H9 (cell line): Measurements from ENCODE around the gene UBQLN4. TPM values are rescaled to one million over a fixed set of nuclear protein-coding genes. Genes with fewer than 3 reads are reported as not detected.
A peak's percentile ranks its signal among the peaks of the same experiment; 100 is the strongest.

Experiments
- DNase-seq: peaks from one replicate; pipeline ENCODE4 v3.0.0-alpha.2; 2017
- H2AFZ ChIP-seq: one replicate; pipeline ENCODE4 v1.6.1; 2013; ENCODE audit warnings: mild to moderate bottlenecking, low read length, control low read depth, moderate library complexity
- H2AK5ac ChIP-seq: 2 replicates; pipeline ENCODE4 v1.6.1; 2013; ENCODE audit warnings: low read length, control low read depth, mixed read lengths; ENCODE audit not compliant: insufficient read length
- H2BK120ac ChIP-seq: one replicate; pipeline ENCODE4 v1.6.1; 2013; ENCODE audit warnings: low read depth, mild to moderate bottlenecking, low read length, control low read depth, inconsistent platforms; ENCODE audit not compliant: poor library complexity, severe bottlenecking
- H2BK12ac ChIP-seq: 2 replicates; pipeline ENCODE4 v1.6.1; 2013; ENCODE audit warnings: low read length, control low read depth, mixed read lengths, low read depth; ENCODE audit not compliant: insufficient read length
- H2BK15ac ChIP-seq: 2 replicates; pipeline ENCODE4 v1.6.1; 2013; ENCODE audit warnings: low read depth, low read length, control low read depth
- H2BK20ac ChIP-seq: one replicate; pipeline ENCODE4 v1.6.1; 2013; ENCODE audit warnings: low read depth, mild to moderate bottlenecking, low read length, control low read depth, inconsistent platforms; ENCODE audit not compliant: poor library complexity, severe bottlenecking
- H2BK5ac ChIP-seq: 2 replicates; pipeline ENCODE4 v1.6.1; 2013; ENCODE audit warnings: low read length, control low read depth, mixed read lengths; ENCODE audit not compliant: insufficient read length
- H3K14ac ChIP-seq: 2 replicates; pipeline ENCODE4 v1.6.1; 2013; ENCODE audit warnings: low read length, control low read depth; ENCODE audit not compliant: insufficient read depth
- H3K18ac ChIP-seq: 2 replicates; pipeline ENCODE4 v1.6.1; 2013; ENCODE audit warnings: low read depth, mild to moderate bottlenecking, mixed read lengths, low read length, control low read depth; ENCODE audit not compliant: insufficient read length
- H3K23ac ChIP-seq: 2 replicates; pipeline ENCODE4 v1.6.1; 2013; ENCODE audit warnings: low read length, control low read depth, mixed read lengths, low read depth; ENCODE audit not compliant: insufficient read length
- H3K23me2 ChIP-seq: 2 replicates; pipeline ENCODE4 v1.6.1; 2013; ENCODE audit warnings: low read depth, mild to moderate bottlenecking, mixed read lengths, low read length, control low read depth; ENCODE audit not compliant: insufficient read length, poor library complexity, severe bottlenecking
- H3K27ac ChIP-seq: 2 replicates; pipeline ENCODE4 v1.5.1; 2013; ENCODE audit warnings: low read length, control low read depth, mixed read lengths, low read depth; ENCODE audit not compliant: insufficient read length
- H3K27me3 ChIP-seq: 2 replicates; pipeline ENCODE4 v1.6.1; 2013; ENCODE audit warnings: low read length, control low read depth, inconsistent platforms; ENCODE audit not compliant: insufficient read depth
- H3K4ac ChIP-seq: 2 replicates; pipeline ENCODE4 v1.6.1; 2013; ENCODE audit warnings: low read depth, mild to moderate bottlenecking, control low read depth, inconsistent platforms, low read length, moderate library complexity
- H3K4me1 ChIP-seq: 2 replicates; pipeline ENCODE4 v1.6.1; 2013; ENCODE audit warnings: low read length, control low read depth, inconsistent platforms; ENCODE audit not compliant: insufficient read depth
- H3K4me2 ChIP-seq: 2 replicates; pipeline ENCODE4 v1.6.1; 2013; ENCODE audit warnings: low read length, control low read depth, mixed read lengths; ENCODE audit not compliant: insufficient read length, insufficient read depth
- H3K56ac ChIP-seq: 2 replicates; pipeline ENCODE4 v1.6.1; 2013; ENCODE audit warnings: low read depth, mild to moderate bottlenecking, mixed read lengths, low read length, control low read depth; ENCODE audit not compliant: insufficient read length
- H3K79me1 ChIP-seq: 2 replicates; pipeline ENCODE4 v1.6.1; 2013; ENCODE audit warnings: low read depth, mild to moderate bottlenecking, moderate library complexity, low read length, control low read depth, inconsistent platforms; ENCODE audit not compliant: insufficient read depth, poor library complexity, severe bottlenecking
- H3K79me2 ChIP-seq: 2 replicates; pipeline ENCODE4 v1.6.1; 2013; ENCODE audit warnings: low read length, control low read depth, inconsistent platforms; ENCODE audit not compliant: insufficient read depth
- H3K9ac ChIP-seq: 2 replicates; pipeline ENCODE4 v1.6.1; 2013; ENCODE audit warnings: low read length, control low read depth, mixed read lengths; ENCODE audit not compliant: insufficient read length; ENCODE audit errors: extremely low read depth
- H3K9me3 ChIP-seq: one replicate; pipeline ENCODE4 v1.6.1; 2013; ENCODE audit warnings: low read depth, low read length, inconsistent platforms; ENCODE audit not compliant: control insufficient read depth
- H3T11ph ChIP-seq: one replicate; pipeline ENCODE4 v1.6.1; 2013; ENCODE audit warnings: mild to moderate bottlenecking, low read length, control low read depth, inconsistent platforms
- H4K20me1 ChIP-seq: one replicate; pipeline ENCODE4 v1.6.1; 2013; ENCODE audit not compliant: control insufficient read depth, insufficient read length, insufficient read depth
- H4K5ac ChIP-seq: 2 replicates; pipeline ENCODE4 v1.6.1; 2013; ENCODE audit warnings: low read depth, mild to moderate bottlenecking, mixed read lengths, low read length, control low read depth; ENCODE audit not compliant: insufficient read length
- H4K8ac ChIP-seq: replicated peaks from 2 replicates; pipeline ENCODE4 v1.6.1; 2013; ENCODE audit warnings: low read length, control low read depth, mixed read lengths, low read depth; ENCODE audit not compliant: insufficient read length
- H4K91ac ChIP-seq: 2 replicates; pipeline ENCODE4 v1.6.1; 2013; ENCODE audit warnings: low read depth, mild to moderate bottlenecking, moderate library complexity, mixed read lengths, low read length, control low read depth; ENCODE audit not compliant: insufficient read length
- H3K27ac Mint-ChIP-seq, 3 experiments: 2 replicates in 2 of 3; 3 replicates in 1 of 3; pipeline ENCODE4 v1.8.0; 2020 to 2021; ENCODE audit warnings: mixed read lengths in 3 of 3, mild to moderate bottlenecking in 1 of 3, moderate library complexity in 1 of 3
- H3K27me3 Mint-ChIP-seq: 2 replicates; pipeline ENCODE4 v1.8.0; 2021; ENCODE audit warnings: low read depth, mild to moderate bottlenecking, moderate library complexity, mixed read lengths
- H3K36me3 Mint-ChIP-seq, 3 experiments: 2 replicates in 2 of 3; 3 replicates in 1 of 3; pipeline ENCODE4 v1.8.0; 2020 to 2021; ENCODE audit warnings: low read depth in 3 of 3, mixed read lengths in 3 of 3; ENCODE audit not compliant: insufficient read depth in 1 of 3
- H3K4me1 Mint-ChIP-seq, 2 experiments: 2 replicates each; pipeline ENCODE4 v1.8.0; 2020; ENCODE audit warnings: mixed read lengths in 2 of 2
- H3K4me3 Mint-ChIP-seq, 2 experiments: 2 replicates in 1 of 2; 3 replicates in 1 of 2; pipeline ENCODE4 v1.8.0; 2020 to 2021; ENCODE audit warnings: mild to moderate bottlenecking in 2 of 2, mixed read lengths in 2 of 2, moderate library complexity in 1 of 2
- H3K9me3 Mint-ChIP-seq, 2 experiments: 2 replicates in 1 of 2; 3 replicates in 1 of 2; pipeline ENCODE4 v1.8.0; 2020; ENCODE audit warnings: mild to moderate bottlenecking in 2 of 2, mixed read lengths in 2 of 2, moderate library complexity in 1 of 2
- CTCF ChIP-seq: fragments of 200-600 bp; sonication (generic); conservative IDR thresholded peaks from 3 replicates; pipeline ENCODE4 v1.8.0; 2021; ENCODE audit warnings: antibody characterized with exemption, mild to moderate bottlenecking
- WGBS: extraction: QIAGEN DNeasy Blood & Tissue Kit; methylation state at CpG from one replicate; pipeline ENCODE4 v1.1.7; 2013; ENCODE audit warnings: missing lambda C conversion rate, low lambda C conversion rate, mixed read lengths; ENCODE audit not compliant: insufficient read length; ENCODE audit errors: extremely low coverage; 5-methylcytosine and 5-hydroxymethylcytosine counted together
- total RNA-seq: library from RNA; stranded (reverse); gene quantifications from 2 replicates; pipeline ENCODE4 v1.2.1, GENCODE V29; 2021

Gene UBQLN4
- total RNA-seq, 1 experiment from 2014 or later: 49.4 TPM

GRCh38 chr1:156095906-156096508, 42.4 kb upstream of the UBQLN4 start:
- H4K20me1 ChIP-seq: no peaks in the 10 kb centered on the region
- no peak overlapping the region for H3K4ac ChIP-seq
- H3K27me3 Mint-ChIP-seq: no peaks in the 10 kb centered on the region
- no peak overlapping the region for H3K27ac ChIP-seq
- no peak overlapping the region for H2AK5ac ChIP-seq
- peaks cover 24 to 34% of the 10 kb centered on the region in 2 experiments for H3K4me1 Mint-ChIP-seq
- no peaks in the 10 kb centered on the region for H3K27me3 ChIP-seq
- no peaks in the 10 kb centered on the region for H3K23me2 ChIP-seq
- no peak overlapping the region for H3K9ac ChIP-seq
- TF ChIP-seq CTCF: no peak
- WGBS: no CpG with 5 or more reads among the region's 3 CpGs
- 0 out of 2 replicates have a peak, but pooled peaks cover 2% of the 10 kb centered on the region for H3K4me1 ChIP-seq
- H3K79me1 ChIP-seq: no peaks in the 10 kb centered on the region
- H3K4me3 Mint-ChIP-seq: no peak overlapping the region
- no peaks in the 10 kb centered on the region for H3K79me2 ChIP-seq
- peak overlapping the region in 2 of 3 experiments; percentile 24 to 73; a peak in 2 of 7 replicates for H3K27ac Mint-ChIP-seq
- H3K4me2 ChIP-seq: no peak overlapping the region
- H2BK5ac ChIP-seq: no peak overlapping the region
- DNase-seq: no peak
- no peak overlapping the region for H2AFZ ChIP-seq
- H2BK20ac ChIP-seq: no peak overlapping the region
- no peak overlapping the region for H3T11ph ChIP-seq
- H3K36me3 Mint-ChIP-seq: peaks cover 13 to 39% (median 29%) of the 10 kb centered on the region in 3 experiments; a peak in 6 of 7 replicates
- no peaks in the 10 kb centered on the region for H3K9me3 Mint-ChIP-seq
- no peak overlapping the region for H4K5ac ChIP-seq
- no peak overlapping the region for H4K91ac ChIP-seq
- no peak overlapping the region for H2BK120ac ChIP-seq
- H2BK15ac ChIP-seq: no peak overlapping the region
- no peak overlapping the region for H3K23ac ChIP-seq
- H3K56ac ChIP-seq: no peak overlapping the region
- H3K14ac ChIP-seq: no peak overlapping the region
- no peak overlapping the region for H3K18ac ChIP-seq
- no peaks in the 10 kb centered on the region for H3K9me3 ChIP-seq
- no peak overlapping the region for H4K8ac ChIP-seq
- no peak overlapping the region for H2BK12ac ChIP-seq
